OCI-LY1 (cell line): Measurements from ENCODE around the gene ATP7B.

Experiments used
- H2AFZ ChIP-seq: fragments of 200-600 bp; sonication (generic), shearing (Covaris generic); 2 replicates; pipeline ENCODE4 v1.6.0; 2014; ENCODE audit warnings: antibody characterized with exemption, mild to moderate bottlenecking, low read length
- H3F3A ChIP-seq: fragments of 200-600 bp; sonication (generic), shearing (Covaris generic); 2 replicates; pipeline ENCODE4 v1.6.0; 2014; ENCODE audit warnings: mild to moderate bottlenecking, antibody characterized with exemption, low read length, moderate library complexity; ENCODE audit not compliant: insufficient read depth
- H3K27ac ChIP-seq: fragments of 200-600 bp; sonication (generic); 2 replicates; pipeline ENCODE4 v1.5.1; 2014; ENCODE audit warnings: low read length, mixed run types, mild to moderate bottlenecking, low read depth; ENCODE audit not compliant: poor library complexity, severe bottlenecking
- H3K27me3 ChIP-seq: fragments of 200-600 bp; sonication (generic); 2 replicates; pipeline ENCODE4 v1.6.0; 2014; ENCODE audit warnings: antibody characterized with exemption, mild to moderate bottlenecking, low read length, moderate library complexity; ENCODE audit not compliant: insufficient read depth
- H3K36me3 ChIP-seq: fragments of 200-600 bp; sonication (generic); 2 replicates; pipeline ENCODE4 v1.6.1; 2014; ENCODE audit warnings: mild to moderate bottlenecking, antibody characterized with exemption, low read length, moderate library complexity, mixed read lengths; ENCODE audit not compliant: insufficient read depth
- H3K4me1 ChIP-seq: fragments of 200-600 bp; sonication (generic); 2 replicates; pipeline ENCODE4 v1.5.1; 2014; ENCODE audit warnings: mild to moderate bottlenecking, low read length, moderate library complexity; ENCODE audit not compliant: insufficient read depth, severe bottlenecking
- H3K4me2 ChIP-seq: fragments of 200-600 bp; sonication (generic), shearing (Covaris generic); 2 replicates; pipeline ENCODE4 v1.6.1; 2014; ENCODE audit warnings: low read length
- H3K4me3 ChIP-seq: fragments of 200-600 bp; sonication (generic); 2 replicates; pipeline ENCODE4 v1.5.1; 2014; ENCODE audit warnings: low read length, low read depth, mild to moderate bottlenecking, mixed read lengths; ENCODE audit not compliant: poor library complexity, severe bottlenecking
- H3K79me2 ChIP-seq: fragments of 200-600 bp; shearing (Covaris generic); 2 replicates; pipeline ENCODE4 v1.6.1; 2016; ENCODE audit warnings: mixed run types, low read length, mixed read lengths; ENCODE audit not compliant: insufficient read depth
- H3K9ac ChIP-seq: fragments of 200-600 bp; sonication (generic), shearing (Covaris generic); 2 replicates; pipeline ENCODE4 v1.6.1; 2014; ENCODE audit warnings: mild to moderate bottlenecking, low read length, mixed read lengths
- H3K9me2 ChIP-seq: fragments of 200-600 bp; sonication (generic), shearing (Covaris generic); 2 replicates; pipeline ENCODE4 v1.6.1; 2014; ENCODE audit warnings: low read depth, mild to moderate bottlenecking, low read length, mixed read lengths
- H3K9me3 ChIP-seq: fragments of 200-600 bp; shearing (Covaris generic); 2 replicates; pipeline ENCODE4 v1.6.1; 2014; ENCODE audit warnings: low read length, mixed read lengths
- H4K20me1 ChIP-seq: fragments of 200-600 bp; sonication (generic), shearing (Covaris generic); 2 replicates; pipeline ENCODE4 v1.6.0; 2016; ENCODE audit warnings: mild to moderate bottlenecking, low read length; ENCODE audit not compliant: insufficient read depth
- EZH2 ChIP-seq: fragments of 200-600 bp; sonication (generic), shearing (Covaris generic); IDR thresholded peaks from 2 replicates; pipeline ENCODE4 v1.8.0; 2017; ENCODE audit warnings: borderline replicate concordance, mixed run types, mild to moderate bottlenecking, antibody characterized with exemption, low read length, moderate library complexity, mixed read lengths
- TF ChIP-seq, protein P1 (sequence below): fragments of 200-600 bp; sonication (generic), shearing (Covaris generic); IDR thresholded peaks from 2 replicates; pipeline ENCODE4 v1.5.1; 2017; ENCODE audit warnings: mild to moderate bottlenecking, antibody characterized with exemption, low read length, moderate library complexity, mixed read lengths

Gene ATP7B

DNA sequence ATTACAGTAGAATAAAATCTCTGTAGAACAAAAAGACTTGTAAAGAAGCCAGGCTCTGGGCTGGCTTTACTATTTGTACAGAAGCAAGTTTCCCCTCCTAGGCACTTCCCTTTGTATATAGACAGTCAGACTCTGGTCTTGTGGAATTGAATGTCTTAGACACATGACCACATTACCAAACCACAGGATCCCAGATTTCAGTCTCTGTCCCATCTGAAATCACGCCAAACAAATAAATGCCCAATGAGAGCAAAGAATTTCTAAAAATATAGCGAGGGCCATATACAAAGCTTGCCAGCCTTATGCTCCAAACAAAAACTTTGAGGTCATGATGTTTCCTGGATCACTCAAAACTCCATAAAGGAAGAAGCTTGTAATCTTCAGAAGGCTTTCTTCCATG is 125.6 kb downstream of the ATP7B start:
- Histone ChIP-seq H3F3A (no peaks in the 10 kb centered on the region), H3K9ac (no peak overlapping the region), H3K4me3 (no peak overlapping the region), H3K4me1 (no peaks in the 10 kb centered on the region), H3K27me3 (peaks cover 4% of the 10 kb centered on the region; the same call in 1 of the 2 replicates), H3K36me3 (no peaks in the 10 kb centered on the region), H3K79me2 (no peaks in the 10 kb centered on the region), H3K27ac (no peak overlapping the region), H4K20me1 (no peaks in the 10 kb centered on the region), H3K9me2 (no peaks in the 10 kb centered on the region), H3K4me2 (no peak overlapping the region), H3K9me3 (peaks cover 10% of the 10 kb centered on the region), H2AFZ (no peak overlapping the region)
- TF ChIP-seq, protein P1, sequence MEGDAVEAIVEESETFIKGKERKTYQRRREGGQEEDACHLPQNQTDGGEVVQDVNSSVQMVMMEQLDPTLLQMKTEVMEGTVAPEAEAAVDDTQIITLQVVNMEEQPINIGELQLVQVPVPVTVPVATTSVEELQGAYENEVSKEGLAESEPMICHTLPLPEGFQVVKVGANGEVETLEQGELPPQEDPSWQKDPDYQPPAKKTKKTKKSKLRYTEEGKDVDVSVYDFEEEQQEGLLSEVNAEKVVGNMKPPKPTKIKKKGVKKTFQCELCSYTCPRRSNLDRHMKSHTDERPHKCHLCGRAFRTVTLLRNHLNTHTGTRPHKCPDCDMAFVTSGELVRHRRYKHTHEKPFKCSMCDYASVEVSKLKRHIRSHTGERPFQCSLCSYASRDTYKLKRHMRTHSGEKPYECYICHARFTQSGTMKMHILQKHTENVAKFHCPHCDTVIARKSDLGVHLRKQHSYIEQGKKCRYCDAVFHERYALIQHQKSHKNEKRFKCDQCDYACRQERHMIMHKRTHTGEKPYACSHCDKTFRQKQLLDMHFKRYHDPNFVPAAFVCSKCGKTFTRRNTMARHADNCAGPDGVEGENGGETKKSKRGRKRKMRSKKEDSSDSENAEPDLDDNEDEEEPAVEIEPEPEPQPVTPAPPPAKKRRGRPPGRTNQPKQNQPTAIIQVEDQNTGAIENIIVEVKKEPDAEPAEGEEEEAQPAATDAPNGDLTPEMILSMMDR, result no peak
- TF ChIP-seq EZH2, result no peak

DNA sequence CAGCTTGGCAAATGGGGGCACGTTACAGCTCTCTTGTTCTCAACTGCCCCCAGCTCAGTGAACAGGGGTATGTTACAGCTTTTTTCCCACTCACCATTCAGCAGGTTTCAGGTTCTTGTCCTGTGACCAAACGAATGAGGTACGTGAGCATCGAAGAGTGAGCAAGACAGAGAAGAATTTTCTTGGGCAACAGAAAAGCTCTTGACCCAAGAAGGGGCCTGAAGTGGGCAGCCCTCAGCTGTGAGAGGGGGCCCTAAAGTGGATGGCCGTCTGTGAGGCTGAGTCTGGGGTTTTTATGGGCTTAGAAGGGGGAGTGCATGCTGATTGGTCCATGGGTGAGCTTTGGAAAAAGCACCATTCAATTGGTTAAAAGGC is 128.0 kb downstream of the ATP7B start:
- H4K20me1 ChIP-seq, result no peaks in the 10 kb centered on the region
- no peaks in the 10 kb centered on the region for H3K9me2 ChIP-seq
- TF ChIP-seq EZH2, result no peak
- TF ChIP-seq, protein P1, result no peak
- no peak overlapping the region for H3K4me2 ChIP-seq
- no peak overlapping the region for H3K9ac ChIP-seq
- H3K36me3 ChIP-seq, result no peaks in the 10 kb centered on the region
- no peaks in the 10 kb centered on the region for H3K4me1 ChIP-seq
- H3K79me2 ChIP-seq, result no peaks in the 10 kb centered on the region
- H2AFZ ChIP-seq, result no peak overlapping the region
- peaks cover 4% of the 10 kb centered on the region; the same call in 1 of the 2 replicates for H3K27me3 ChIP-seq
- peaks cover 10% of the 10 kb centered on the region for H3K9me3 ChIP-seq
- H3K4me3 ChIP-seq, result no peak overlapping the region
- H3F3A ChIP-seq, result no peaks in the 10 kb centered on the region
- H3K27ac ChIP-seq, result no peak overlapping the region
